ENCODE data around the gene SRD5A3. TPM values are rescaled to one million over a fixed set of nuclear protein-coding genes. Genes with fewer than 3 reads are reported as not detected.
"Not testable (repeated sequence)": the region's sequence is repeated elsewhere in the genome, so short reads cannot be mapped to it uniquely, and the experiment has no call there.

SRD5A3 gene
- total RNA-seq, 1 experiment from 2014 or later, result 16.0 TPM

- no peak for DNase-seq (ENCODE audit: low read depth)
Observed at GRCh38 chr4:55345054-55345453, 988 bp upstream of the SRD5A3 start.

GRCh38 chr4:55346851-55347255, 811 bp downstream of the SRD5A3 start:
- DNase-seq (ENCODE audit: low read depth), result no peak

GRCh38 chr4:55347610-55348228, 1.7 kb downstream of the SRD5A3 start:
- DNase-seq (ENCODE audit: low read depth), result no peak

- no peak for DNase-seq (ENCODE audit: low read depth)
Observed at GRCh38 chr4:55348466-55348865, 2.4 kb downstream of the SRD5A3 start.

- peak; percentile 29 for DNase-seq (ENCODE audit: low read depth)
Observed at GRCh38 chr4:55350870-55351269, 4.8 kb downstream of the SRD5A3 start.

- DNase-seq (ENCODE audit: low read depth), result no peak
Observed at GRCh38 chr4:55351824-55352223, 5.8 kb downstream of the SRD5A3 start.

GRCh38 chr4:55352726-55353125, 6.7 kb downstream of the SRD5A3 start:
- DNase-seq (ENCODE audit: low read depth), result no peak

- not testable (repeated sequence) for DNase-seq (ENCODE audit: low read depth)
Observed at GRCh38 chr4:55353228-55353747, 7.2 kb downstream of the SRD5A3 start.

- DNase-seq (ENCODE audit: low read depth), result no peak
Observed at GRCh38 chr4:55354648-55355047, 8.6 kb downstream of the SRD5A3 start.

GRCh38 chr4:55355555-55355954, 9.5 kb downstream of the SRD5A3 start:
- no peak for DNase-seq (ENCODE audit: low read depth)

GRCh38 chr4:55356991-55357461, 11.0 kb downstream of the SRD5A3 start:
- DNase-seq (ENCODE audit: low read depth), result peak; percentile 46

- no peak for DNase-seq (ENCODE audit: low read depth)
Observed at GRCh38 chr4:55358246-55358645, 12.2 kb downstream of the SRD5A3 start.

GRCh38 chr4:55358668-55359067, 12.6 kb downstream of the SRD5A3 start:
- DNase-seq (ENCODE audit: low read depth), result peak; percentile 60

GRCh38 chr4:55359397-55359916, 13.4 kb downstream of the SRD5A3 start:
- DNase-seq (ENCODE audit: low read depth), result no peak

- not testable (repeated sequence) for DNase-seq (ENCODE audit: low read depth)
Observed at GRCh38 chr4:55362938-55363337, 16.9 kb downstream of the SRD5A3 start.

- DNase-seq (ENCODE audit: low read depth), result no peak
Observed at GRCh38 chr4:55363691-55364351, 17.8 kb downstream of the SRD5A3 start.

GRCh38 chr4:55364691-55365344, 18.8 kb downstream of the SRD5A3 start:
- DNase-seq (ENCODE audit: low read depth), result no peak

GRCh38 chr4:55365345-55365728, 19.3 kb downstream of the SRD5A3 start:
- DNase-seq (ENCODE audit: low read depth), result no peak

GRCh38 chr4:55366621-55367020, 20.6 kb downstream of the SRD5A3 start:
- no peak for DNase-seq (ENCODE audit: low read depth)

- DNase-seq (ENCODE audit: low read depth), result no peak
Observed at GRCh38 chr4:55367084-55367722, 21.2 kb downstream of the SRD5A3 start.

- DNase-seq (ENCODE audit: low read depth), result no peak
Observed at GRCh38 chr4:55369968-55370367, 23.9 kb downstream of the SRD5A3 start.

- no peak for DNase-seq (ENCODE audit: low read depth)
Observed at GRCh38 chr4:55372259-55372658, 26.2 kb downstream of the SRD5A3 start.

All from RPMI7951 (cell line).